HG03064 (cell line): ENCODE measurements around the gene CCKAR.

Experiments
- ATAC-seq: cut with Tn5 transposase; IDR thresholded peaks from one replicate; pipeline ENCODE4 v1.9.1; 2021; ENCODE audit warnings: low read depth; ENCODE audit not compliant: unreplicated experiment

The CCKAR gene

GRCh38 chr4:26462874-26463273, 27.4 kb downstream of the CCKAR start:
- no peak for ATAC-seq

GRCh38 chr4:26459756-26460530, 30.3 kb downstream of the CCKAR start:
- ATAC-seq, result no peak

- ATAC-seq, result no peak
Measured at GRCh38 chr4:26459054-26459755, 31.1 kb downstream of the CCKAR start.

GRCh38 chr4:26458157-26458561, 32.1 kb downstream of the CCKAR start:
- ATAC-seq, result no peak

- ATAC-seq, result no peak
Measured at GRCh38 chr4:26457412-26457811, 32.9 kb downstream of the CCKAR start.

GRCh38 chr4:26455571-26455970, 34.7 kb downstream of the CCKAR start:
- ATAC-seq, result no peak

- no peak for ATAC-seq
Measured at GRCh38 chr4:26454961-26455360, 35.3 kb downstream of the CCKAR start.

- no peak for ATAC-seq
Measured at GRCh38 chr4:26452565-26453531, 37.4 kb downstream of the CCKAR start.

GRCh38 chr4:26451597-26451996, 38.7 kb downstream of the CCKAR start:
- ATAC-seq, result no peak

GRCh38 chr4:26450418-26450817, 39.9 kb downstream of the CCKAR start:
- no peak for ATAC-seq

GRCh38 chr4:26447378-26447777, 42.9 kb downstream of the CCKAR start:
- no peak for ATAC-seq

GRCh38 chr4:26441771-26442170, 48.5 kb downstream of the CCKAR start:
- ATAC-seq, result no peak

GRCh38 chr4:26441102-26441501, 49.2 kb downstream of the CCKAR start:
- no peak for ATAC-seq

GRCh38 chr4:26434030-26434639, 56.1 kb downstream of the CCKAR start:
- no peak for ATAC-seq

- ATAC-seq, result no peak
Measured at GRCh38 chr4:26433556-26433955, 56.7 kb downstream of the CCKAR start.

GRCh38 chr4:26432419-26432818, 57.9 kb downstream of the CCKAR start:
- no peak for ATAC-seq

GRCh38 chr4:26431461-26432180, 58.7 kb downstream of the CCKAR start:
- ATAC-seq, result no peak
